GM12873 (cell line): Measurements from ENCODE around the gene WBP2NL.

Source experiments
- TF ChIP-seq, protein P1 (sequence below): IDR thresholded peaks from 2 replicates; pipeline ENCODE4 v1.5.1; 2012; ENCODE audit warnings: low read depth, mild to moderate bottlenecking, moderate library complexity, low read length, control low read depth; ENCODE audit not compliant: insufficient read depth; ENCODE audit errors: missing control alignments

Gene WBP2NL

DNA sequence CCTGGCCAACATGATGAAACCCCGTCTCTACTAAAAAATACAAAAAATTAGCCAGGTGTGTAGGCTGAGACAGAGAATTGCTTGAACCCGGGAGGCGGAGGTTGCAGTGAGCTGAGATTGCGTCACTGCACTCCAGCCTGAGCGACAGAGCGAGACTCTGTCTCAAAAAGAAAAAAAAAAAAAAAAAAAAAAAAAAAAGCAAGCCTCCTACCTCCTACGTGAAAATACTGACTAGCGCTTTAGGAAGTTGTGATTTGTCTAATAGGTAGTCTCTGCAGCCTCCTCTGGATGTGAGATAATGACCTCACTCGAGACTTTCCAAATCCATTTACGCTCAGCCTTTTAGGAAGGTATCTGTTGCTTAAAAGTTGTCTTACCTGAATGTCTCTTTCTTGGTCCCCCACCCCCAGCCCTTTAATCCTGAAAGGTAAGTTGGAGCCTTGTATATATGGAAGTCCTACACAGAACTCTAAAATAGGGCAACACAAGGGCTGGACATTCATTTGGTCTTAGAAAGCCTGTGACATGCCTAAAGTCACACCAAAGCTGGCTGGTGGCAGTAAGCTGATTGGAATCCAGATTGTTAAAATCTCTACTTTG, 23.8 kb upstream of the WBP2NL start:
- TF ChIP-seq, protein P1, sequence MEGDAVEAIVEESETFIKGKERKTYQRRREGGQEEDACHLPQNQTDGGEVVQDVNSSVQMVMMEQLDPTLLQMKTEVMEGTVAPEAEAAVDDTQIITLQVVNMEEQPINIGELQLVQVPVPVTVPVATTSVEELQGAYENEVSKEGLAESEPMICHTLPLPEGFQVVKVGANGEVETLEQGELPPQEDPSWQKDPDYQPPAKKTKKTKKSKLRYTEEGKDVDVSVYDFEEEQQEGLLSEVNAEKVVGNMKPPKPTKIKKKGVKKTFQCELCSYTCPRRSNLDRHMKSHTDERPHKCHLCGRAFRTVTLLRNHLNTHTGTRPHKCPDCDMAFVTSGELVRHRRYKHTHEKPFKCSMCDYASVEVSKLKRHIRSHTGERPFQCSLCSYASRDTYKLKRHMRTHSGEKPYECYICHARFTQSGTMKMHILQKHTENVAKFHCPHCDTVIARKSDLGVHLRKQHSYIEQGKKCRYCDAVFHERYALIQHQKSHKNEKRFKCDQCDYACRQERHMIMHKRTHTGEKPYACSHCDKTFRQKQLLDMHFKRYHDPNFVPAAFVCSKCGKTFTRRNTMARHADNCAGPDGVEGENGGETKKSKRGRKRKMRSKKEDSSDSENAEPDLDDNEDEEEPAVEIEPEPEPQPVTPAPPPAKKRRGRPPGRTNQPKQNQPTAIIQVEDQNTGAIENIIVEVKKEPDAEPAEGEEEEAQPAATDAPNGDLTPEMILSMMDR = no peak

DNA sequence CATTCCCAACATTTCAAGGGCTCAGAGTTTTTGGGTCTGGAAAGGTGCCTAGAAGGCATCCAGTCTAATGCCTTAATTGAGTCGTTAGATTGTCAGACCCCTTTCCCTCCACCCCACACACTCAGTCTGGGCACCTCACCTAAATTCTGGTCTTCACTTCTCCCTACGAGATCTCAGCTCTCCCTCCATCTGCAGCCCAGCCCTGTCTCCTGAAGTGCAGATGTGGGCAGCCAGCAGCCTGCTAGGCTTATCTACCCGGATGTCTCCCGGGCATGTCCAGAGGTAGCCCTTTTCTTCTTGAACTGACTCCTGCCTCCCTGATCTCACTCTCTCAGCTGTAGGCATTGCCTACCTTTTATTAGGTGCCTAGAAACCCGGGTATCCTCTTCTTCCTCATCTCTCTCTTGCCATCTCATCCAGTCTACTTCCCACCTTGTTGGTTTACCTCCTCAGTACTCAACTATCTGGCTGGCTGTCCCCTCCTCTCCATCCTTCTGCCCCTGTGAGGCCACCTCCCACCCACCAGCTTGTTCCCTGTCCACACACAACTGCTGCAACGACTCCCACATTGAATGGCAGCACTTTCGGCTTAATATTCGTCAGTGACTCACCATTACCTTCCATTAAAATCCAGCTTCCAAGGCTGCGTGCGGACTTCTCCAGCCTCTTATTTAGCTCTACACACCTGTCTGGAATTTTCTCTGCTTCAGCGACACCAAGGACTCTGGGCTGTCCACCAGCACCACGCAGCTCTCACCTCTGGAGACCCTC, 23.1 kb upstream of the WBP2NL start:
- TF ChIP-seq, protein P1 = no peak

DNA sequence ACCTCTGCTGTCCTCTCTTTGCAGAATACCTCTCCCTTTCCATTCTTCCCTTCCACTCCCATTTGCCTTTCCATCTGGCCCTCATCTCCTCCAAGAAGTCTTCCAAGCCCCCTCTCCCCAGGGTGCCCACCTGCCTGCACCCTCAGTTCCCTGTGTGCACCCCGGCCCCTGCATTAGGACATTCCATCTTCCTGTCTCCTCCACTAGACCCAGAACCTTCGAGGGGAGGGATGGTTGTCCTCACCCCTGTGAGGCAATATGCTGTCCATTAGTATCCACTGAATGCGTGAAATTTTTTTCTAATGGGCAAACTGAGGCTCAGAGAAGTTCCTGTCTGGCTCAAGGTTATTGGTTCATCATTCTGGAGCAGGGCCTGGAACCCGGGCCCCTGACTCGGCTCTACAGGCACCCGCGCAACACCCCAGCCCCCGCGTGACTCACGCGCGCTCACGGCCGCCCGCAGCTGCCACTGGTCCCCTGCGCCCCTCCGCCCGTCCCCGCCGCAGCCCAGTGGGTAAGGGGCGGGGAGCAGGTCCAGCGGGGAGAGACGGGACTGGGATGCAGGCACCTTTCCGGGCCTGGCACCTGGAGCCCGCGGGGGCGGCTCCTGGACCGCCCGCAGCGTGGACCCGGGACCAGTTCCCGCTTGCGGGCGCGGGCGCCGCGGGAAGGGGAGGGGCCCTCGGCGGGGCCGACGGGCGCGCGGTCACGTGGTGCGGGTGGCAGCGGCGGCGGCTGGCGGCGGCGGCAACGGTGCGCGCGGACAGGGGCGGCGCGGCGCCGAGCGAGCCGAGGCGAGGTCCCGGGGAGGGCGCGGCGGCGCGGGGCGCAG, 22.3 kb upstream of the WBP2NL start:
- TF ChIP-seq, protein P1 = no peak

DNA sequence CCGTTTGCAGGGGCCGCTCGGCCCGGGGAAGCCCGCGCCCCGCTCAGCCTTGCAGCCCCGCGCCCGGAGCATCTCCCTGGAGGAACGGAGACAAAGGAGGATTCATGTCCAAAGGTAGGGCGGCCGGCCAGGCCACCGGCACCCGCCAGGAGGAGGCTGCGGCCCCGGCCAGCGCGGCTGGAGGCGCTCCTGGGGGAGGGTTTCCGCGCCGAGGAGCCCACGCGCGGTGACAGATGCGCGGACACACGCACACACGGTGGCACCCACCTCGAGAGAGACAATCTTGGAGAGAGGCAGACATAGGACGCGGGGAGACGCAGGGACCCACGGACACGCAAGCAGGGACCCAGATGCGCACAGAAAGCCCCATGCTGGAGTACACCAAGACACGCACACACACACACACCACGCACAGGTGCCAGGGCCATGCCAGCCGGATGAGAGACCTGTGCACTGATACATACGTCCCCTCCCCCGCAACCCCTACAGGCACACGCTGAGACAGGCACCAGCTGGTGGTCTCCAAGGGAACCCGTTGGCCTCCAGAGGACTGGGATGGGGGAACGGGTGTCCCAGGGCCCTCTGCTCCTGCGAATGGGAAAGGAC, 21.5 kb upstream of the WBP2NL start:
- TF ChIP-seq, protein P1 = no peak

DNA sequence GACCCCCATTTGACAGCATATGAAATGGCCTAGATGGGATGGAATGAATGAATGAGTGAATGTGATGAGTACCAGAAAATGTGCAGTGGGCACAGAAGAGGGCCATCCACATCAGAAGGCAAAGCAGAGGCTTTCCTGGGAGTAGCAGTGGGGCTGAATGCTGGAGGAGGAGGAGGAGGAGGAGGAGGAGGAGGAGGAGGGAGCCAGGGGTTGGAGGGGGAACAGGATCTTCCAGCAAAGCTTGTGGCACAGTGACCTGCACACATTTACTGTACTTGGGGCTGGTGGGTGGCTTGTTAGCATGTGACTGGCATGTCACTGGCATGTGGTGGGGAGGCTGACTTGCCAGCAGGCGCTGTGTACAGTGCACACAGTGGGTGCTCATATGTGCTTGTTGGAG, 19.9 kb upstream of the WBP2NL start:
- TF ChIP-seq, protein P1 = no peak

DNA sequence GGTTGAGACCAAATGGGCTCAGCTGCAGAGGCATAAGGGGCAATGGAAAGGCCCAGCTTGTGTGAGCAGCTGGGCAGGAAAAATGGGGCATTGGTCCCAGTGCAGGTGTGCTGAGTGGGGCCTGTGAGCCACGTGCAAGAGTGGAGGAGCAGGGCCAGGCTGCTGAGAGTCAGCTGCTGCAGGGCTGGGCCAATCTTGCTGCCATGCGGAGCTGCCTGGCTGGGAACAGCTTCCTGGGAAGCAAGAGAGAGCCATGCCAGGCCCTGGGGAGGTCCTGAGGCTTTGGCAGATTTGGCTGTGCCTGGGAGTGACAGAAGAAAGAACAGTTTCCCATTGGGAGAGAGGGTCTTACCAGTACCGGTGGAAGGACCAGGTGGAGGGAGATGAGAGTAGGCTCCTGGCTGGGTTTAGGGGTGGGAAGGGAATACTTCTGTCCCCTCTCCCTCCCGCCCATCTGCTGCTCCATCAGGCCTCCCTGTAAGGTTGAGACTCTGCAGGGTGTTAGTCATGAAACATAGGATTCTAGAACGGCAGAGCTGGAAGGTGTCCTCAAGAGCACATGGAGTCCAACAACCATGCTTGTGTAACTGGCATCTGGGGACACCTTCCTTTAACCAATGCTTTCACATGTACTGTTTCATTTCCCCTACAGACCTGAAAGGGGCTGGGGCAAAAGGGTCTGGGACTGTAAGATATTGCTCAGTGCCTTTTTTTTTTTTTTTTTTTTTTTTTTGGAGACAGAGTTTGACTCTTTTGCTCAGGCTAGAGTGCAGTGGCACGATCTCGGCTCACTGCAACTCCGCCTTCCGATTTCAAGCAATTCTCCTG, 19.0 kb upstream of the WBP2NL start:
- TF ChIP-seq, protein P1 = no peak
